B cell (primary cell): ENCODE data around the gene GAPT. TPM values are rescaled to one million over a fixed set of nuclear protein-coding genes. Genes with fewer than 3 reads are reported as not detected.

Experiments
- ATAC-seq: fragments of 200-7000 bp; cut with Tn5 transposase; one replicate; pipeline ENCODE4 v1.10.0; 2021; ENCODE audit warnings: low read depth, mild to moderate bottlenecking, moderate number of reproducible peaks, moderate library complexity
- CTCF ChIA-PET: fragments of 350-600 bp; sonication (Branson Sonifier 250); formaldehyde crosslinking; loops from one replicate; lab custom pipeline; 2021; ENCODE audit warnings: antibody characterized with exemption, inconsistent platforms; lab: Charles Lee
- POLR2A ChIA-PET: fragments of 350-600 bp; sonication (Branson Sonifier 250); formaldehyde crosslinking; loops from one replicate; lab custom pipeline; 2021; ENCODE audit warnings: antibody characterized with exemption; lab: Charles Lee
- DNase-seq: peaks from one replicate; pipeline ENCODE4 v3.0.0; 2013
- H2AFZ ChIP-seq: 2 replicates; pipeline ENCODE4 v1.6.1; 2012; ENCODE audit warnings: mild to moderate bottlenecking, low read depth, low read length; ENCODE audit not compliant: insufficient read depth, poor library complexity, severe bottlenecking
- H3K27ac ChIP-seq, 2 donors: 1 replicate in 1 of 2; 2 replicates in 1 of 2; pipeline ENCODE4 v1.5.1; 2012 to 2013; ENCODE audit warnings: low read length in 2 of 2, mild to moderate bottlenecking in 2 of 2, moderate library complexity in 1 of 2
- H3K27me3 ChIP-seq, 4 experiments: fragments of 200-600 bp in 1 of 4; sonication (generic) in 1 of 4; replicated peaks in 1 of 4; 1 replicate in 2 of 4; 2 replicates in 2 of 4; pipeline versions ENCODE4 v1.6.1 to v1.7.0; 2013 to 2016; ENCODE audit warnings: low read length in 3 of 4, mild to moderate bottlenecking in 2 of 4, mixed read lengths in 1 of 4, moderate library complexity in 1 of 4; ENCODE audit not compliant: insufficient read depth in 4 of 4, control insufficient read depth in 3 of 4; ENCODE audit errors: control extremely low read depth in 1 of 4
- H3K36me3 ChIP-seq, 2 experiments: replicated peaks in 1 of 2; 1 replicate in 1 of 2; 2 replicates in 1 of 2; pipeline versions ENCODE4 v1.6.1 to v1.7.1; 2013; ENCODE audit warnings: low read length in 1 of 2; ENCODE audit not compliant: insufficient read depth in 2 of 2, control insufficient read depth in 1 of 2; ENCODE audit errors: control extremely low read depth in 1 of 2, extremely low read depth in 1 of 2
- H3K4me1 ChIP-seq, 2 donors: fragments of 200-600 bp in 1 of 2; sonication (generic) in 1 of 2; 1 replicate in 1 of 2; 2 replicates in 1 of 2; pipeline versions ENCODE4 v1.5.1 to v1.6.1; 2013 to 2017; ENCODE audit warnings: low read length in 2 of 2; ENCODE audit not compliant: control insufficient read depth in 2 of 2, insufficient read depth in 2 of 2
- H3K4me2 ChIP-seq: replicated peaks from 2 replicates; pipeline ENCODE3; 2012; ENCODE audit warnings: mild to moderate bottlenecking, low read depth, low read length; ENCODE audit not compliant: poor library complexity, severe bottlenecking
- H3K4me3 ChIP-seq, 5 experiments: fragments of 200-600 bp in 1 of 5; sonication (generic) in 1 of 5; 1 replicate in 3 of 5; 2 replicates in 2 of 5; pipeline versions ENCODE4 v1.5.1 to v1.7.0; 2011 to 2016; ENCODE audit warnings: low read length in 4 of 5, mild to moderate bottlenecking in 4 of 5, low read depth in 2 of 5, control low read depth in 1 of 5, moderate library complexity in 1 of 5; ENCODE audit not compliant: insufficient read depth in 1 of 5; ENCODE audit errors: control extremely low read depth in 1 of 5, extremely low read depth in 1 of 5
- H3K79me2 ChIP-seq: fragments of 200-600 bp; sonication (generic); one replicate; pipeline ENCODE4 v1.6.0; 2016; ENCODE audit warnings: low read length; ENCODE audit not compliant: control insufficient read depth, insufficient read depth
- H3K9ac ChIP-seq: fragments of 200-600 bp; sonication (generic); 2 replicates; pipeline ENCODE4 v1.6.1; 2017; ENCODE audit warnings: mild to moderate bottlenecking, low read length, moderate library complexity
- H3K9me3 ChIP-seq, 3 donors: one replicate each; pipeline versions ENCODE4 v1.6.1 to v1.7.1; 2013; ENCODE audit warnings: low read length in 2 of 3; ENCODE audit not compliant: control insufficient read depth in 2 of 3, insufficient read depth in 1 of 3; ENCODE audit errors: control extremely low read depth in 1 of 3
- H4K20me1 ChIP-seq: 2 replicates; pipeline ENCODE4 v1.6.0; 2012; ENCODE audit warnings: mild to moderate bottlenecking, low read length; ENCODE audit not compliant: insufficient read depth, control insufficient read depth, poor library complexity, severe bottlenecking
- H3K27ac Mint-ChIP-seq: one replicate; pipeline ENCODE4 v1.8.0; 2021; ENCODE audit warnings: mixed read lengths
- H3K27me3 Mint-ChIP-seq: one replicate; pipeline ENCODE4 v1.8.0; 2021; ENCODE audit warnings: mixed read lengths
- H3K4me1 Mint-ChIP-seq: one replicate; pipeline ENCODE4 v1.8.0; 2021; ENCODE audit warnings: mixed read lengths
- H3K4me3 Mint-ChIP-seq: one replicate; pipeline ENCODE4 v1.8.0; 2021; ENCODE audit warnings: mixed read lengths
- H3K9me3 Mint-ChIP-seq: one replicate; pipeline ENCODE4 v1.8.0; 2022; ENCODE audit warnings: mixed read lengths; ENCODE audit not compliant: insufficient read depth
- CTCF ChIP-seq: fragments of 200-600 bp; IDR thresholded peaks from one replicate; pipeline ENCODE4 v1.8.0; 2022; ENCODE audit warnings: antibody characterized with exemption, mild to moderate bottlenecking
- EZH2 ChIP-seq: IDR thresholded peaks from 2 replicates; pipeline ENCODE4 v1.6.1; 2012; ENCODE audit warnings: borderline replicate concordance, low read depth, mild to moderate bottlenecking, moderate library complexity, low read length; ENCODE audit not compliant: insufficient read depth, poor library complexity, severe bottlenecking
- WGBS: methylation state at CpG from one replicate; pipeline ENCODE4 v1.1.5; 2013; ENCODE audit warnings: missing lambda C conversion rate; ENCODE audit not compliant: insufficient coverage; 5-methylcytosine and 5-hydroxymethylcytosine counted together
- intact Hi-C: fragments of 100-400 bp; cut with micrococcal nuclease; formaldehyde crosslinking; loops from one replicate; pipeline ENCODE4 v1.10.0; 2022
- polyA plus RNA-seq: library from polyadenylated mRNA; depleted of rRNA; stranded (reverse); fragments of >200 nt; gene quantifications from 2 replicates; pipeline ENCODE4 v1.2.3, GENCODE V29; 2012
- total RNA-seq, 2 donors: library from RNA; stranded (reverse); fragments of 120-200 nt in 1 of 2; gene quantifications; 1 replicate in 1 of 2; 2 replicates in 1 of 2; pipeline versions ENCODE4 v1.2.3 to v1.2.4, GENCODE V29; 2013 to 2022

Gene GAPT
- total and polyA plus RNA-seq, 2 donors (not counting 1 experiment from before 2014, with no cell fraction given): 51.3 to 69.0 TPM

DNA sequence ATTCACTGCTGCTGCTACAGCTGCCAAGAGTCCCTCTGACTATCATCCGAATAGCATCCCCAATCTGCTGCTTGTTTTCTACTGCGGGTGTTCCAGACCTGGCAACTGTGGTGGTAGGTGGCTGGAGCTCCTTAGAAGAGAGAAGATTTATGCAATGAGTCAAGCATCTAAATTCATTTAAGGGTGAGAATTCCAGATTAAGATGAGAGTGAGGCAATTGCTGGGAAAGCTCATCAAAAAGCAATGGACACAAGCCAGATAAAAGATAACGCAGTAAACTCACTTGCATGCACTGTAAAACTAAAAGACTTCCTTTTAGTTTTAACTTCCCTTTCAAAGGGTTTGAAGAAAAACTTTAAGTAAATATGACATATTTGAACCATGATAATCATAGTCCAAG, 35.2 kb upstream of the GAPT start:
- Histone ChIP-seq H3K36me3 (peaks cover 0 to 2% of the 10 kb centered on the region in 2 experiments), H4K20me1 (no peaks in the 10 kb centered on the region), H3K4me2 (no peak overlapping the region), H3K4me1 (peaks cover 9 to 13% of the 10 kb centered on the region in 2 donors), H3K27me3 (peaks cover 0 to 7% (median 3%) of the 10 kb centered on the region in 4 experiments), H3K27ac (no peak overlapping the region), H2AFZ (no peak overlapping the region), H3K79me2 (no peaks in the 10 kb centered on the region), H3K4me3 (no peak overlapping the region), H3K9me3 (no peaks in the 10 kb centered on the region), H3K9ac (no peak overlapping the region)
- Mint-ChIP-seq H3K4me1 (peaks cover 10% of the 10 kb centered on the region), H3K27ac (no peak overlapping the region), H3K9me3 (no peaks in the 10 kb centered on the region), H3K27me3 (peaks cover 9% of the 10 kb centered on the region), H3K4me3 (no peak overlapping the region)
- DNase-seq (no peak), ATAC-seq (no peak)
- whole genome bisulfite sequencing: 100% methylated on average over 1 of the region's 3 CpGs
- intact Hi-C loops: no loop called here
- ChIA-PET POLR2A (no interaction called here), CTCF (interaction anchor here (2.4 kb wide), 1 partner anchor 1157 kb away, joined by 9 read pairs; no protein-coding TSS in a partner anchor)
- TF ChIP-seq EZH2: no peak
- no peak for TF ChIP-seq CTCF

DNA sequence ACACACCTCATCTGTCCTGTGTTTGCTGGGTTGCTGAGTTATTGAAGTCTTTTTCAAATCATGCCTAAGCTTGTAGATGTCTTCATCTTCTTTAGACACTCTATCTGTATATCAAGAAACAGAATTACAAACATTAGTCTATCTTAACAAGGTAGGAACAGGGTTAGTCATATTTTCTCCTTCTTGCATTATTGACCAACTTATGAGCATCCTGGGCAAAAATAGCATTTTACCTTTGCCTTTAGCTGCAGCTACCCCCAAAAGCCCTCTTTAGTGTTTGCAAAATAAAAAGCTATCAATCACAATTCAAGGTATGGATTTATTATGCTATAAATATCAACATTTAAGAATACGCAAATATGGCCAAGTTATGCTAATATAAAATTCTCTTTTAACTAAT, 34.7 kb upstream of the GAPT start:
- Mint-ChIP-seq H3K9me3 (no peaks in the 10 kb centered on the region), H3K4me3 (no peak overlapping the region), H3K27ac (no peak overlapping the region), H3K4me1 (peaks cover 11% of the 10 kb centered on the region), H3K27me3 (peaks cover 9% of the 10 kb centered on the region)
- peaks cover 10 to 13% of the 10 kb centered on the region in 2 donors for H3K4me1 ChIP-seq
- H3K9me3 ChIP-seq: no peaks in the 10 kb centered on the region
- no peak overlapping the region for H3K9ac ChIP-seq
- H3K79me2 ChIP-seq: no peaks in the 10 kb centered on the region
- no peak overlapping the region for H2AFZ ChIP-seq
- peaks cover 0 to 7% (median 3%) of the 10 kb centered on the region in 4 experiments for H3K27me3 ChIP-seq
- POLR2A ChIA-PET: no interaction called here
- no peak overlapping the region for H3K4me3 ChIP-seq
- CTCF ChIA-PET: interaction anchor here (2.4 kb wide), 1 partner anchor 1158 kb away, joined by 9 read pairs; no protein-coding TSS in a partner anchor
- no peak overlapping the region for H3K4me2 ChIP-seq
- DNase-seq (no peak), ATAC-seq (no peak)
- peaks cover 0 to 2% of the 10 kb centered on the region in 2 experiments for H3K36me3 ChIP-seq
- no CpG with 5 or more reads among the region's 1 CpG for WGBS
- no peaks in the 10 kb centered on the region for H4K20me1 ChIP-seq
- intact Hi-C loops: no loop called here
- no peak for TF ChIP-seq EZH2
- TF ChIP-seq CTCF: no peak
- H3K27ac ChIP-seq: no peak overlapping the region
